NCI-H2081 (cell line): ENCODE results near the gene SLC9B2.

Experiments used
- DNase-seq, 2 experiments: peaks; one replicate each; lab custom pipeline; 2025; lab: John Stamatoyannopoulos, UW

The SLC9B2 gene

DNA sequence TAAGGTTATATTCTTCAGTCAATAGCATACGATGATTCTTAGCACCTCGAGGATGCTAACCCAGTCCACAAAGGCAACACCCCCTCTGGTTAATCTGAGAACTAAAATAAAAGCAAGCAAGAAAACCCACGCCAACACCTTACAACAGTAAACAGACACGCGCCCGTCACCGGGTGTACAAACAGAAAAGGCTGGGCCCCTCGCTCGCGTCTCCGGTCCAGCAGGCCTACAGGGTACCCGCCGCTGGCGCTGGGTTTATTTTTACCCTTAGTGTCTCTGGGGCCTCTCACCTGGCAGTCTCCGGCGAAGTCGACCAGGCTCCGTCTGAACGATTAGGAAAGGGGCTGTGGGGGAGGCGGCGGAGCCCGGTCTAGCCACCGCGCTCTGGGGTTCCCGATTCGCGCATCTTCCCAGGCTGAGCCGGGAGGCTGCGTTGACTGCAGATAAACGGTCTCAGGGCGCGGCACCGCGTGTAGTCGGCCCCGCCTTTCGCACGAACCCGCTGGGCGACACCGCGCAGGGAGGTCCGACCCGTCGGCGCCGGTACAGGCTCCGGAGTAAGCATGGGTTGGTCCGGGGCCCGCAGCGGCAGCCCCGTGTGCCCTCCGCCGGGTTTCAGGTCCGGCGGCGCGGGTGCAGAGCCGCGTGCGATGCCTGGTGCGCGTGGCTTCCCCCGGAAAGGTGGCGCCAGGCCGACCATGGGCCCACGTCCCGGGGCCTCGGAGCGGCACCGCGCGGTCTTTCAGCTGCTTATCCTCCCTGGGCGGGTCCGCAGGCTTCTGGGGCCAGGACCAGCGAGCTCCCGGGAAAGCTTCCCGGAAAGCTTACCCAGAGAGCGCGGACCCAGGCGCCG is 441 bp downstream of the SLC9B2 start:
- peak; percentile 49 to 73 for DNase-seq

DNA sequence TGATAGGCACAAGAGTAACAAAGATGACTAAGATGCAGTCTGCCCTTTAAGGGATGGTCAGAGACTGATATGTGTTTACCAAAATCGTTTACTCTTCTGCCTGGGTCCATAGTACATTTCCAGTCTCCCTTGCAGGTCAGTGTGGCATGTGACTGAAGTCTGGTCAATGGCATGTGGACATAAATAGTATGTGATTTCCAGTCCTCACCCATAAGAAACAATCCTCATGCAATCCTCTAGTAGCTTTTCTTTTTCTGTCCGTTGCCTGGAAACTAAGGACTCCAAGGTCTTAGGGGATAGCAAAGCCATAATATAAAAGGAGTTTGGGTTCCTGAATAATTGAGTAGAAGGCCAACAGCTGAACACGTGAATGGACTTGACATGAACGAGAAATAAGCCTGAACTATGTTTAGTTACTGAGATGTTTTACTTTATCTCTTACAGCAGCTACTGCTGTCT is 1.1 kb downstream of the SLC9B2 start:
- no peak for DNase-seq

- no peak for DNase-seq
Measured at GRCh38 chr4:103074744-103075434, 1.7 kb downstream of the SLC9B2 start.

- DNase-seq, result no peak
Measured at GRCh38 chr4:103073792-103074438, 2.6 kb downstream of the SLC9B2 start.

- DNase-seq, result no peak
Measured at GRCh38 chr4:103067841-103068547, 8.6 kb downstream of the SLC9B2 start.

DNA sequence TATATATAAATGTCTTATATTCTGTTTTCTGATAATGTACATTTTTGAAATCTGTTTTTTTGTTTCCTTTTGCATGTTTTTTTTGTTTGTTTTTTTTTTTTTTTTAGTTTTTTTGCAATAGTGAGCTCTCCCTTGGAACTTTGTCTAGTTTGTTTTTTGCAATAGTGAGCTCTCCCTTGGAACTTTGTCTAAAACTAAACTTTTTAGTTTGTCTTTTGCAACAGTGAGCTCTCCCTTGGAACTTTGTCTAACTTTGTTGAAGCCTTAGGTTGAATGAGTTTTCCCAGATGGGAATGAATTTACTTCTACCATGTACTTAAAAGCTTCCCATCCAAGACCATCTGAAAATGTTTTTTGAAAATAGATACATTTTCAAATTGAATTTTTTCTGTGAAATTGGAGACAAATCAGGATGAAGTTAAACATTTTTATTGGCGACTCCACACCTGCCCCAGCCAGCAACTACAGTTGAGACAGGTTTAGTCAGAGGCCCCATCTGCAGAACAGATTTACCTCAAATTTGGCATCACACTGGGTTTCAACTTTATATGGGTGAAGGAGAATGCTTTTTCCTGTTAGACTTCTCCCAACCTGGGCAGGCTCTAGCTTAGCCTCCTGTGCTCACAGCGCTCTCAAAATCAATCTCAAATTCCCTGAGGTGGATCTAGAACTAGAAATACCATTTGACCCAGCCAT is 16.0 kb downstream of the SLC9B2 start:
- DNase-seq, result no peak

- no peak for DNase-seq
Measured at GRCh38 chr4:103054030-103054429, 22.5 kb downstream of the SLC9B2 start.

GRCh38 chr4:103052779-103053178 is 23.8 kb downstream of the SLC9B2 start:
- no peak for DNase-seq

DNA sequence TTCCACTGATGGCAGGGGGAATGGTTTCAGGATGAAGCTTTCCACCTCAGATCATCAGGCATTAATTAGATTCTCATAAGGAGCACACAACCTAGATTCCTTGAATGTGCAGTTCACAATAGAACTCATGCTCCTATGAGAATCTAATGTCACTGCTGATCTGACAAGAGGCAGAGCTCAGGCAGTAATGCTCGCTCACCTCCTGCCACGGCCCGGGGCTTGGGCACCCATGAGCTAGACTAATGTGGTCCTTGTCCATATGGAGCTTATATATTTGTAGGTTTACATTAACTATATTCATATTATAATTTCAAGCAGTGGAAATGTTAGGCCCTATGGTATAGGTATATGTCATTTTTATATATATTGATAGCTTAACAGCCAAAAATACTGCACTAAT is 24.4 kb downstream of the SLC9B2 start:
- no peak for DNase-seq

- no peak for DNase-seq
Measured at GRCh38 chr4:103050736-103051436, 25.7 kb downstream of the SLC9B2 start.

DNA sequence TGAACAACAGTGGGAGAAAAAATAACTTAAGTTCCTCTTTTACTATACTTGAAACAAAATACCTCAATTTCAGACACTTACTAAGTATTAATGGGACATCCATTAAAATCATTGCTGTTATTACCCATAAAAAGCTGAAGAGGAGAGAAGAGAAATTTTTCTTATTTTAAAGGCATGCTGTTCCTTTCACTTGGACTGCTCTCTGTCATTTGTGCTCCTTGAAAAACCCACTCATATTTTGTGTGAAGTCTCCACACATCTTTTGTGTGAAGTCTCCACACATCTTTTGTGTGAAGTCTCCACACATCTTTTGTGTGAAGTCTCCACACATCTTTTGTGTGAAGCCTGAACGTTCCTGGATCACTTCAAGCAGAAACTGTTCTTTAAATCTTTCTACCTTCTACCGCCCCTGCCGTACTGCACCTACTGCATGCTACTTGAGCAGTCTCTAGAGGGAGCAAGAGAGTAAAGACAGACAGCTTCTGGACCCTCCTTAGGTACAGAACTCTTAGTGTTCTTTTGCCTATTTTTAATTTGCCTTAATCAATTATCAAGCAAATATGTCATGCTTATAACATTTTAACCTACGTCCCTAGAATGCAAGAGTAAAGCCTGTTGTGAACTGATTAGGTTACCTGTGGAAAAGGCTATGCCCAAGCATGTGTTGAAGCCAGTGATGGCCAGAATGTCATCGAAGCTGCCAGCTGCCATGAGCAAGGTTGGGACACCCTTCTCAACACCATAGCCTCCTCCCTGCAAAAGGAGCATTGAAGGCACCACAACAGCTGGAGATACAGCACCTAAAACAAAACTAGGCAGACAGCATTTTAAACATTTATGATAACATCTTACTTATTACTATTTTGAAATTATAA is 29.9 kb downstream of the SLC9B2 start:
- peak in 1 of 2 experiments; percentile 1 for DNase-seq

- no peak for DNase-seq
Measured at GRCh38 chr4:103044183-103044582, 32.4 kb downstream of the SLC9B2 start.

DNA sequence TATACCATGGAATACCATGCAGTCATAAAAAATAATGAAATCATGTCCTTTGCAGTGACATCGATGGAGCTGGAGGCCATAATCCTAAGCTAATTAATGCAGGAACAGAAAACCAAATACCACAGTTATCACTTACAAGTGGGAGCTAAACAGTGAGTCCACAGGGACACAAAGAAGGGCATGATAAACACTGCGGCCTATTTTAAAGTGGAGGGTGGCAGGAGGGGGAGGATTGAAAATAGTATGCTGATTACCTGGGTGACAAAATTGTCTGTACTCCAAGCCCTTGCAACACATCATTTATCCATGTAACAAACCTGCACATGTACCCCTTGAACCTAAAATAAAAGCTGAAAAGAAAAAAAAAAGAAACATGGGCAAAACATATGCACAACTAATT is 40.4 kb downstream of the SLC9B2 start:
- no peak for DNase-seq

DNA sequence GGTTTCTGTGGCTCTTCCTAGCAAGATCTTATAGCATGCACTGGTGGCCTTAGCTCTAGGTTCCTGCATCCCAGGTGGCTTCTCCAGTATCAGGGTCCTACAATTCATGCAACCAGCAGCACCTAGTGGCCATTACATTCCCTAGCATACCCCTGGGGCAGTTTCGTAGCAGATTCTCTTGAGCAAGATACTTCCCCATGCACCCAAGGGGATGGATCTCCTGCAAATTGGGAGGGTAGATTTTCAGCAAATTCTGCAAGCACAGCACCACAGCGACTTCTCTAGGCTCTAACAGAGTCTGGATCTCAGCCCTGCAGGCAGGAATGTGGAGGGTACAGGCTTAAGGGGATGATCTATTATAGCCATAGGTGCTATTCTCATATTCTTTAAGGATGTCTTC is 44.0 kb downstream of the SLC9B2 start:
- peak in 1 of 2 experiments; percentile 14 for DNase-seq

DNA sequence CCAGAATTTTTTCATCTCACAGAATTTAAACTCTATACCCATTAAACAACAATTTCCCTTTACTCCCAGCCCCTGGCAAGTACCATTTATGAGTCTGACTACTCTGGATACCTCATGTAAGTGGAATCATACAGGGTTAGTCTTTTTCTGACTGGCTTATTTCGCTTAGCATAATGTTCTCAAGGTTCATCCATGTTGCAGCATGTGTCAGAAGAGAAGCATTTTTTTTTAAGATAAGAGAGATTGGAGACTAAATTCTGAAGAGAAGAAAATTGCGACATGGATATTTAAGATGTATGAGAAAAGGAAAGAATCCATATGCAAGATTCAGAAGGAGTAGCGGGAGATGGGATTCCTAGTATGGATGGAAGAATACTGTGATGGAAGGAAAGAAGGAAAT is 45.8 kb downstream of the SLC9B2 start:
- DNase-seq, result no peak

DNA sequence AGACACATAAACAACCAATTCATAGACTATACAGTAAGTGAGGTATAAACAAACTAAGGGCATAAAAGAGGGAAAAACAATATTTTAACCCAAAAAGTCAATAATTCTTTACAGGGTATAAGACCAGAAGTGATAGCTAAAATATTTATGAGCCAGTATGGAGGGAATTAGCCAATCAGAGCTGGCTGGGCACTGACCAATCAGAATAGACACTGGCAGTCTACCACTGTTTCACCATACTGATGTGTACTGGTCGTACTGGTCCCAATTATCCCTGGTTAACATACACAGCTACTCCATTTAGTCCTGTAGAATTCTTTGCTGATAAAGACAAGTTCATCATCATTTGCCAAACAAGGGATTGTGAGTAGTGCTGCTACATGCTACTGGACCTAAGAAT is 47.3 kb downstream of the SLC9B2 start:
- no peak for DNase-seq

- DNase-seq, result no peak
Measured at GRCh38 chr4:103026868-103027267, 49.7 kb downstream of the SLC9B2 start.

DNA sequence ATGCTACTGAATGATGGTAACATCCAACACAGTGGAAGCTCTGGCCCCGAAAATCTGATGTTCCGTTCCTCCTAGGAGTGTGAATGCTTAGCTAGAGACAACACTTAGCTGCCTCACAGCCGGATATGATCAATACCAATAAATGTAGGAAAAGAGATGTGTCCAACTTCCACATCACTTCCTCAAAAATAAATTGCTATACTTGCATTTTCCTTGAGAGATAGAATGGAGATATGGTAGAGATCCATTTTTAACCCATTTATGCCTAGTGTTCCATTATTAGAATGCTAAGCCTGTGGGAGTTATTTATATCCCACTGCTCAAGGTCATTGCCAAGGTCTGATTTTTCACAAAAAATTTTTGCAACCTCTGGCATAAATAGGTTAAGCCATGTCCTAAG is 51.6 kb downstream of the SLC9B2 start:
- no peak for DNase-seq

DNA sequence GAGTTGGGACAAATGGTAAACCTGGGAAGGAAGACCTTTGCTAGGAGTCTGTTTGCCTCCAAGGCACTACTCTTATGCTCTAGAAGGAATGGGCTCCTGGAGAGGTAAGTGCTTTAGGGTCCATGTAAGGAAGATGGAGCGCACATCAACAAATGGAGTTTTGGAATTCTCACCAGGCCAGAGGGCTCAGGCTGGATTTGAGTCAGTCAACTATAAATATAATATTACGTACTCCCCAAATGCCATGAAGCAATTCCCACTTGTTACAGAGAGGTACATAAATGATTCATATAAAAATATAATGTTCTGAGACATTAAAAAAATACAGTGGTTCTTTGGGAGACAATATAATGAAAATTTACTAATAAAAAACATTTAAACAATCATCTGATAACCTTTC is 55.4 kb downstream of the SLC9B2 start:
- DNase-seq, result no peak
